Stomach smooth muscle (tissue), 2 donors: Measurements from ENCODE around the gene TRIM54.

ENCODE experiments used
- H3K27ac ChIP-seq: one replicate; pipeline ENCODE4 v1.7.0; 2013; ENCODE audit warnings: mild to moderate bottlenecking, low read length, inconsistent platforms
- H3K27me3 ChIP-seq, 2 donors: one replicate each; pipeline ENCODE4 v1.7.0; 2013; ENCODE audit warnings: low read length in 2 of 2; ENCODE audit not compliant: insufficient read depth in 2 of 2, control insufficient read depth in 1 of 2
- H3K36me3 ChIP-seq, 2 donors: one replicate each; pipeline ENCODE4 v1.7.0; 2013; ENCODE audit warnings: low read length in 2 of 2; ENCODE audit not compliant: control insufficient read depth in 2 of 2, insufficient read depth in 2 of 2
- H3K4me1 ChIP-seq: one replicate; pipeline ENCODE4 v1.7.0; 2013; ENCODE audit warnings: low read length; ENCODE audit not compliant: control insufficient read depth, insufficient read depth
- H3K4me3 ChIP-seq, 2 donors: one replicate each; pipeline ENCODE4 v1.7.0; 2013; ENCODE audit warnings: low read length in 2 of 2
- H3K9ac ChIP-seq, 2 donors: one replicate each; pipeline ENCODE4 v1.7.0; 2013; ENCODE audit warnings: low read length in 2 of 2, mild to moderate bottlenecking in 1 of 2
- H3K9me3 ChIP-seq, 2 donors: one replicate each; pipeline ENCODE4 v1.7.0; 2013; ENCODE audit warnings: low read length in 2 of 2; ENCODE audit not compliant: control insufficient read depth in 2 of 2
- donor health status: healthy.
- donor health status: Pancreatic carcinoma.

The TRIM54 gene

GRCh38 chr2:27245116-27245515 is 37.1 kb upstream of the TRIM54 start:
- no peak overlapping the region for H3K9ac ChIP-seq
- no peak overlapping the region for H3K4me3 ChIP-seq
- H3K9me3 ChIP-seq, result no peaks in the 10 kb centered on the region
- no peaks in the 10 kb centered on the region for H3K4me1 ChIP-seq
- H3K27me3 ChIP-seq, result peaks cover 8% of the 10 kb centered on the region in 2 donors
- no peak overlapping the region for H3K27ac ChIP-seq
- H3K36me3 ChIP-seq, result peaks cover 7 to 37% of the 10 kb centered on the region in 2 donors

GRCh38 chr2:27245626-27246025 is 36.6 kb upstream of the TRIM54 start:
- H3K27ac ChIP-seq, result no peak overlapping the region
- peaks cover 7 to 33% of the 10 kb centered on the region in 2 donors for H3K36me3 ChIP-seq
- H3K9me3 ChIP-seq, result no peaks in the 10 kb centered on the region
- no peak overlapping the region for H3K4me3 ChIP-seq
- peaks cover 11 to 13% of the 10 kb centered on the region in 2 donors for H3K27me3 ChIP-seq
- no peaks in the 10 kb centered on the region for H3K4me1 ChIP-seq
- no peak overlapping the region for H3K9ac ChIP-seq

DNA sequence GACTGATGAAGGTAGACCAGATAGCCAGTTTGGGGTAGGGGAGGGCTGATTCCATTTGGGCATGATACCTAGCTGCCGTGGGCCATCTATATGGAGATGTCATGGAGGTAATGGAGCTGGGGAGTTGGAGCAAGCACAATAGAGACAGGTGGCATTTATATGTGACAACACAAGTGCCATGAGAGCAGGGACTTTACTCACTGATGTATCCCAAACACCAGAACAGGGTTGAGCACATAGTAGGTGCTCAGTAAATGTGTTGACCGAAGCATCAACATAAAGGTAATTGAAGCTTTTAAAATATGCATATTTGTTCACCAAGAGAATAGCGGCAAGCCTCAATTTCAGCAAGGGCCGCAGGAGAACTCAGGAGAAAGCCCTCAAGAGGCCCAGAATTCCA is 34.3 kb upstream of the TRIM54 start:
- no peak overlapping the region for H3K4me3 ChIP-seq
- peaks cover 0 to 12% of the 10 kb centered on the region in 2 donors for H3K36me3 ChIP-seq
- H3K9me3 ChIP-seq, result no peaks in the 10 kb centered on the region
- peaks cover 22% of the 10 kb centered on the region in 2 donors for H3K27me3 ChIP-seq
- no peak overlapping the region for H3K9ac ChIP-seq
- no peak overlapping the region for H3K27ac ChIP-seq
- H3K4me1 ChIP-seq, result no peaks in the 10 kb centered on the region

DNA sequence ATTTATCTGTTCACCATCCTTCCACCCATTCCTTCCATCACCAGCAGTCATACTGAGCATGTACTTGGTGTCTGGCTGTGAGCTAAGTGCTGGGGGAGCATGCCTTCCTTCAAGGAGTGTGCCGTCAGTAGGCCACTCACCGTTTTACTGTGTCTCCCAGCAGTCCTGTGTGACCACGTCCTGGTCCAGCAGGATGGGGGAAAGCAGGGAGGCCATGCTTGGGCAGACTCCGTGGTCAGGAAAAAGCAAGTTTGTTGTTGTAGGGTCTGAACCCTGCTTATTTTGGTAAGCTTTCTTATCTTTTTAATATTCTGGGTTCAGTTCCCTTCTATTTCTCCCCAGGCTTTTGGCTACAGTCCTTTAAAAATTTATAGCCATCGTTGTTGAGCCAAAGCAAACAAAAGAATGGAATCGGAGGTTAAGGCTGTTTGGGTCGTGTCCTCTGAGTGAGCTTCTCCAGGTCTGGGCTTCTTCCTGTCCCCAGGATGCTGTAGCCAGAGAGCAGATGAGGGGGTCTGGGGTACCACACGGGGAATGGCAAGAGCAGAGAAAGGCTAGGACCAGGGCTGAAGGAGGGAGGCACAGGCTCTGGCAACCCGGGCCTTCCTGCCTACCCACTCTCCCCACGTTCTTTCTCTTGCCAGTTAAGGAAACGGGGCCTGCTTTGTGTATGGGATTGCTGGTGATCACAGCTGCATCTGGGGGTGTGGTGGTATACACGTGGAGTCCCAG is 32.9 kb upstream of the TRIM54 start:
- Histone ChIP-seq H3K4me1 (no peaks in the 10 kb centered on the region), H3K36me3 (no peaks in the 10 kb centered on the region), H3K9me3 (no peaks in the 10 kb centered on the region), H3K27me3 (peaks cover 27% of the 10 kb centered on the region in 2 donors), H3K9ac (no peak overlapping the region), H3K27ac (no peak overlapping the region), H3K4me3 (no peak overlapping the region)

- no peak overlapping the region for H3K27ac ChIP-seq
- peaks cover 30 to 31% of the 10 kb centered on the region in 2 donors for H3K27me3 ChIP-seq
- H3K36me3 ChIP-seq, result no peaks in the 10 kb centered on the region
- no peak overlapping the region for H3K9ac ChIP-seq
- no peak overlapping the region for H3K4me3 ChIP-seq
- no peaks in the 10 kb centered on the region for H3K4me1 ChIP-seq
- no peaks in the 10 kb centered on the region for H3K9me3 ChIP-seq
Observed at GRCh38 chr2:27249891-27250651, 32.2 kb upstream of the TRIM54 start.

GRCh38 chr2:27250652-27251379 is 31.4 kb upstream of the TRIM54 start:
- H3K4me1 ChIP-seq, result no peaks in the 10 kb centered on the region
- peaks cover 30 to 35% of the 10 kb centered on the region in 2 donors for H3K27me3 ChIP-seq
- H3K9me3 ChIP-seq, result no peaks in the 10 kb centered on the region
- H3K27ac ChIP-seq, result no peak overlapping the region
- no peak overlapping the region for H3K9ac ChIP-seq
- no peaks in the 10 kb centered on the region for H3K36me3 ChIP-seq
- no peak overlapping the region for H3K4me3 ChIP-seq

- Histone ChIP-seq H3K36me3 (no peaks in the 10 kb centered on the region), H3K4me1 (no peaks in the 10 kb centered on the region), H3K27me3 (peaks cover 38 to 41% of the 10 kb centered on the region in 2 donors), H3K9ac (no peak overlapping the region), H3K27ac (no peak overlapping the region), H3K9me3 (no peaks in the 10 kb centered on the region), H3K4me3 (no peak overlapping the region)
Observed at GRCh38 chr2:27251766-27252165, 30.5 kb upstream of the TRIM54 start.

- Histone ChIP-seq H3K9me3 (no peaks in the 10 kb centered on the region), H3K27ac (no peak overlapping the region), H3K36me3 (no peaks in the 10 kb centered on the region), H3K9ac (no peak overlapping the region), H3K4me1 (no peaks in the 10 kb centered on the region), H3K4me3 (no peak overlapping the region), H3K27me3 (peaks cover 51 to 59% of the 10 kb centered on the region in 2 donors)
Observed at GRCh38 chr2:27255187-27255586, 27.0 kb upstream of the TRIM54 start.

- no peaks in the 10 kb centered on the region for H3K9me3 ChIP-seq
- H3K9ac ChIP-seq, result no peak overlapping the region
- H3K27ac ChIP-seq, result no peak overlapping the region
- peaks cover 48 to 58% of the 10 kb centered on the region in 2 donors for H3K27me3 ChIP-seq
- H3K36me3 ChIP-seq, result no peaks in the 10 kb centered on the region
- H3K4me3 ChIP-seq, result no peak overlapping the region
- no peaks in the 10 kb centered on the region for H3K4me1 ChIP-seq
Observed at GRCh38 chr2:27255660-27256059, 26.6 kb upstream of the TRIM54 start.

- Histone ChIP-seq H3K27me3 (peaks cover 49 to 58% of the 10 kb centered on the region in 2 donors), H3K4me3 (no peak overlapping the region), H3K36me3 (no peaks in the 10 kb centered on the region), H3K4me1 (peaks cover 4% of the 10 kb centered on the region), H3K9ac (no peak overlapping the region), H3K27ac (no peak overlapping the region), H3K9me3 (no peaks in the 10 kb centered on the region)
Observed at GRCh38 chr2:27256855-27257454, 25.3 kb upstream of the TRIM54 start.
